ENCODE data around the gene FMN1. TPM values are rescaled to one million over a fixed set of nuclear protein-coding genes. Genes with fewer than 3 reads are reported as not detected.

Gene FMN1
- total and polyA plus RNA-seq, 2 of the 13 experiments (the other 11 are each of a cell fraction or from before 2014, with no cell fraction given) = 0.20 to 0.60 TPM

DNA sequence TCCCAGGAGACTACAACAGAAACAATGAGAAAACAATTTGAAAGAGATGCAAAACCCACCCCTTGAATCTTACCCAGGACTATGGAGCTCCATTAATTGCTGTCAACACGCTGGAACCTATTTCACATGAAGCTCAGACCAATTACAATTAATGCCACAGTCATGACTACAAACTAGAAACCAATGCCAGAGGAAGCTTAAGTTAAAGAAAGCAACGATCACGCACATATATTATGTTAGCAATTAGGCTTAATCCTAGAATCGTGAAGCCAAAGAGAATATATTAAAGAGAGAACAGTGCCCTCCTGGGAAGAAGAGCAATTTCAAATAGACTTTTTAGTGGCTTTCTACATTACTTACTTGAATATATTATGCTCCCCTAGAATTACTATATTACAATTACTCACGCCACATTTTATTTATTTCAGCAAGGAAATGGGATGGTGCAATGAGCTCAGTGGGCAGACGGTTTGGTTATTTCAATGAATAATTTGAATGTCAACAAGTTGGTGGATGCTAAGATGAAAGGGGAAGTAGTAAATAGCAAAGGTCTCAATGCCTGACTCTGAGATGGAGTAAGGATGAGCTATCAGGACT, 351.2 kb downstream of the FMN1 start:
- ChIA-PET POLR2A (no interaction called here), CTCF (ENCODE audit: low intra/inter-chr PET ratio, low total read pairs) (interaction anchor here (1.2 to 1.5 kb wide), 3 partner anchors 92 to 181 kb away, joined by 3 to 5 read pairs (median 4); no protein-coding TSS in a partner anchor)
- H3K79me2 ChIP-seq (ENCODE audit: insufficient read depth, low read length) = no peaks in the 10 kb centered on the region
- no peaks in the 10 kb centered on the region; a peak in 1 of 5 replicates for H3K27me3 ChIP-seq (ENCODE audit: control insufficient read depth in 1 of 2, insufficient read depth in 2 of 2, low read length in 2 of 2)
- DNase-seq (ENCODE audit: low spot score) = no peak
- in situ Hi-C loops (cut with HindIII; ENCODE audit: extremely low pct_ligation_motif_present, low pct_unique_long_range_greater_than_20kb) = loop anchor here (10.0 kb wide), 1 partner anchor 111 kb away; no protein-coding TSS in a partner anchor
- no TSS peak for BruUV-seq (replicated peaks)
- H3K9me3 ChIP-seq (ENCODE audit: low read length) = no peaks in the 10 kb centered on the region
- no peak overlapping the region for H3K27ac ChIP-seq (ENCODE audit: extremely low read length, insufficient read depth, low read length)
- 62% methylated on average over 6 of the region's 6 CpGs for WGBS (ENCODE audit: low lambda C conversion rate)
- TF ChIP-seq HNRNPUL1 (IDR thresholded peaks at IDR 0.05; ENCODE audit: low read depth, low read length) (no peak), TMF1 (CRISPR knock-in tag; IDR thresholded peaks at IDR 0.05; ENCODE audit: low read depth) (no peak), MIXL1 (CRISPR knock-in tag; IDR thresholded peaks at IDR 0.05) (no peak), ZFY (CRISPR knock-in tag; IDR thresholded peaks at IDR 0.05) (no peak)
- TF ChIP-seq, protein P1, sequence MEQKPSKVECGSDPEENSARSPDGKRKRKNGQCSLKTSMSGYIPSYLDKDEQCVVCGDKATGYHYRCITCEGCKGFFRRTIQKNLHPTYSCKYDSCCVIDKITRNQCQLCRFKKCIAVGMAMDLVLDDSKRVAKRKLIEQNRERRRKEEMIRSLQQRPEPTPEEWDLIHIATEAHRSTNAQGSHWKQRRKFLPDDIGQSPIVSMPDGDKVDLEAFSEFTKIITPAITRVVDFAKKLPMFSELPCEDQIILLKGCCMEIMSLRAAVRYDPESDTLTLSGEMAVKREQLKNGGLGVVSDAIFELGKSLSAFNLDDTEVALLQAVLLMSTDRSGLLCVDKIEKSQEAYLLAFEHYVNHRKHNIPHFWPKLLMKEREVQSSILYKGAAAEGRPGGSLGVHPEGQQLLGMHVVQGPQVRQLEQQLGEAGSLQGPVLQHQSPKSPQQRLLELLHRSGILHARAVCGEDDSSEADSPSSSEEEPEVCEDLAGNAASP (CRISPR knock-in tag; IDR thresholded peaks at IDR 0.05; ENCODE audit: borderline replicate concordance) = no peak
- TF ChIP-seq, protein P2, sequence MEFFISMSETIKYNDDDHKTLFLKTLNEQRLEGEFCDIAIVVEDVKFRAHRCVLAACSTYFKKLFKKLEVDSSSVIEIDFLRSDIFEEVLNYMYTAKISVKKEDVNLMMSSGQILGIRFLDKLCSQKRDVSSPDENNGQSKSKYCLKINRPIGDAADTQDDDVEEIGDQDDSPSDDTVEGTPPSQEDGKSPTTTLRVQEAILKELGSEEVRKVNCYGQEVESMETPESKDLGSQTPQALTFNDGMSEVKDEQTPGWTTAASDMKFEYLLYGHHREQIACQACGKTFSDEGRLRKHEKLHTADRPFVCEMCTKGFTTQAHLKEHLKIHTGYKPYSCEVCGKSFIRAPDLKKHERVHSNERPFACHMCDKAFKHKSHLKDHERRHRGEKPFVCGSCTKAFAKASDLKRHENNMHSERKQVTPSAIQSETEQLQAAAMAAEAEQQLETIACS (CRISPR knock-in tag; IDR thresholded peaks at IDR 0.05) = no peak
- TF ChIP-seq, protein P3, sequence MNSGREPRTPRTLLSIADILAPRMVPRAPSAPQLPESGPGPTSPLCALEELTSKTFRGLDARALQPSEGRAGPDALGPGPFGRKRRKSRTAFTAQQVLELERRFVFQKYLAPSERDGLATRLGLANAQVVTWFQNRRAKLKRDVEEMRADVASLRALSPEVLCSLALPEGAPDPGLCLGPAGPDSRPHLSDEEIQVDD (CRISPR knock-in tag; IDR thresholded peaks at IDR 0.05; ENCODE audit: borderline replicate concordance) = no peak
- H4K20me1 ChIP-seq (ENCODE audit: insufficient read depth, low read length) = no peaks in the 10 kb centered on the region
- no peak overlapping the region for H3K9ac ChIP-seq (ENCODE audit: insufficient read depth, low read depth, low read length)
- no peak for ATAC-seq
- intact Hi-C loops (cut with micrococcal nuclease; ENCODE audit: unreplicated experiment) = loop anchor here (10.0 kb wide), 1 partner anchor 151 kb away; no protein-coding TSS in a partner anchor
- H3K4me1 ChIP-seq (ENCODE audit: insufficient read depth, low read length) = peaks cover 12% of the 10 kb centered on the region
- H3K36me3 ChIP-seq (replicated peaks in 1 of 2; ENCODE audit: control insufficient read depth in 1 of 2, insufficient read depth in 2 of 2, low read length in 2 of 2) = no peaks in the 10 kb centered on the region
- H3K4me3 ChIP-seq (replicated peaks in 1 of 3; ENCODE audit: insufficient read depth in 1 of 3, low read depth in 2 of 3, low read length in 3 of 3) = no peak overlapping the region
- no peak for FAIRE-seq
- no peak overlapping the region for H3K4me2 ChIP-seq (ENCODE audit: low read depth, low read length)
- H2AFZ ChIP-seq (ENCODE audit: low read length) = no peak overlapping the region

All from HepG2 (cell line).